ENCODE data around the gene EIF1AX. TPM values are rescaled to one million over a fixed set of nuclear protein-coding genes. Genes with fewer than 3 reads are reported as not detected.
"Not testable (repeated sequence)": the region's sequence is repeated elsewhere in the genome, so short reads cannot be mapped to it uniquely, and the experiment has no call there.

EIF1AX gene
- total RNA-seq, 1 experiment from 2014 or later: 70.7 TPM

DNA sequence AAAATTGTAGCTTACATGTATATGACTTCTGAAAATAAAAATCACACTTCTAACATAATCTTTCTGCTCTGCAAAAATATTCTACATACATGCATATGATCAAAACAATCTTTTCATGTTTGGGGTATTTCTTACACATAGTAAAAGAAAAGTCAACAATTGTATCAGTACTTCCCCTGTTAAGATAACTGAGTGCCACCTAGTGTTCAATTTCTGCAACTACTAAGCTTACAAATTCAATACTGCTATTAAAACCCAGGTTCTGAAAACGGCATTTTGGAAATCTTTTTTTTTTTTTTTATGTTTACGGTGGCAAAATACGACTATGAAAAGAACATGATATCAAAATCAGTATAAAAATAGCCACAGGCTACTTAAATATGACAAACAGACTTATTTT, 14.2 kb downstream of the EIF1AX start:
- not testable (repeated sequence) for DNase-seq (ENCODE audit: low read depth)

DNA sequence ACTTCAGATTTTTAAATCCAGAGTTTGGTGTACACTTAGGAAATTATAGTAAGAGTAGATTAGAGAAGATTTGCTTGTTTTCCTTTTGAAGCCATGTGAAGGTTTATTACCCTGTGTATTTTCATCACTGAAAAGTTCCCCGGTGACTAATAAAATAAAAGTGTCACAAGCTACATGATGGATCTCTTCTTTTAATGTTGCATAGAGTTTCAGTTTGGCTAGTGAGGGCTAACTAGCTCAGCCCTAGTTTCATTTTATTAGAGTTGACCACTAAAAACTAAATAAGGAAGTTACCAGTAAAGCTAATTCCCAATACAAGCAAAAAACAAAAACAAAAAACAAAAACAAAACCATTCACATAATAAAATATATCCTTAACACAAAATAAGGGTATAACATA, 14.8 kb downstream of the EIF1AX start:
- not testable (repeated sequence) for DNase-seq (ENCODE audit: low read depth)

DNA sequence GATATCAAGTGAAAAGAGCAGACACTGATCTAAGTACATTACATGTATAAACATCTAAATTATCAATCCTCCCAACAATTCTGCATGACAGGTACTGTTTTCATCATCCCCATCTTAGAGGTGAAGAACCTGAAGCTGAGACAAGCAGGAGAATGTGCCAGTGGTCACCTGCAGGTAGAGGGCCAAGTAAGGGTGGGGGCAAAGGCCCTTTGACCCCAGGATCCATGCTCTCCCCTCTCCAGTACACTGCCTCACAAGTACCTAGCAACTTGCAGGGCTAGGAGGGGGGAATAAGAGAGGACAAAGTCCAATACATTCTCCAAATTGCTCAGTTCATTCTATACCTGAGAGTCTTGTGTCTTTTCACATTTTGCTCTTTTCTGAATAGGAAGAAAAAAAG, 16.7 kb downstream of the EIF1AX start:
- DNase-seq (ENCODE audit: low read depth): no peak

DNA sequence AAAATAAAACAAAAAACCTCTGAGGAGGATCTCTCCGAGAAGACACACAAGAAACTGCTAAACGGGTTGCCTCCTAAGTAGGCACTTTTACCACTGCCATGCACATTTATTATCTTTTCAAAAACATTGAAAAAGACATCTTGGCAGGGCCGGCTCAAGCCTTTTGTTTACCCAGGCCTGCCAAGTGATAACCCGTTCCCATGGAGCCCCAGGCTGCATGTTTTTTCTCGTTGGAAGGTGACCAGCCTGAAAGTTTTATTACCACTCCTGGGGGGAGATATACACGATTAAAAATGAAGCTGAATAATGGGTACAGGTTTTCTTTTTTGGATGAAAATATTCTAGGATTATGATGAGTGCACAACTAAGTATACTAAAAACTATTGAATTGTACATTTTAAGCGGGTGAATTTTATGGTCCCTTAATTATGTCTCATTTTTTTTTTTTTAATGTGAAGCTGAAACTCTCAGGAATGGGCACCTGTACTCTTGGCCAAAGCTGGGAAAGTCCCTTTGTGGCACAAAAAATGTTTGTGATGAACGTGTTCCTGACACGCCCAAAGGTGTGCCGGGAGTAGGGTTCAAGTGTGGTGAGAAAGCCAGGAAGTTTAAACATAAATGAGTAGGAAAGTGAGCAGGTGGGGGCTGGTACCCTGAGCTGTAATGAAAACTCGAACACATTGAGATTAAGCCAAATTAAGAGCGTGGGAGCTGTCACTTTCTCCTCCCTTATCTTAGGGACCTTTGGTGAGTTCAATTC, 23.4 kb downstream of the EIF1AX start:
- no peak for DNase-seq (ENCODE audit: low read depth)

DNA sequence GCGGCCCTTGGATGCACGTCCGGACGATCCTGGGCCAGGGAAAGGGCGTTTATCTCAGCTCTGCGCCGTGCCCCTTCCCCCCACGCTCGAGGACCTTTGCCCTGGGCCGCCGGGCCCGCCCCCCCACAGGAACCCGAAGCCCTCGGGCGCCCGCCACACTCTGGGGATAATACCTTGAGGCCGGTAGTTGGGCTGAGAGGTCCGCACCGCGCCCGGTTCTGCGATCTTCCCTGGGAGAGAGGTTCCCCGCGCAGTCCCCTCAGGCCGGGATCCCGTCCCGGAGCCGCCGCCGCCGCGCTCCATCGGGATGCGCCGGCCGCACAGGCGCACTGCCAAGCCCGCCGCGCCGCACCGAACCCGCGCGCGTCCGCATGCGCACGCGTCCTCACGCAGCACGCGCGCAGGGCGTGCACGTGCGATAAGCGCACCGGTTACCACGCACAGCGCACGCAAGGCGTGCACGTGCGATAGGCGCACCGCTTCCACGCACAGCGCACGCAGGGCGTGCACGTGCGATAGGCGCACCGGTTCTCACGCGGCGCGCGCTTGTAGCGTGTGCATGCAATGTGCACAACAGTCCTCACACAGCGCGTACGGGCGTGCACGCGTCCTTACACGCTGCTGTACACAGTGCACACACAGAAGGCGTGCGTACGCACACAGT, 24.9 kb downstream of the EIF1AX start, which contains the start of gene MAP7D2:
TSS of gene MAP7D2 (minus strand) at position 331 of the 664 bp plus-strand sequence. CDS start at position 303, 28 bp downstream.
- DNase-seq (ENCODE audit: low read depth): peak; percentile 7

DNA sequence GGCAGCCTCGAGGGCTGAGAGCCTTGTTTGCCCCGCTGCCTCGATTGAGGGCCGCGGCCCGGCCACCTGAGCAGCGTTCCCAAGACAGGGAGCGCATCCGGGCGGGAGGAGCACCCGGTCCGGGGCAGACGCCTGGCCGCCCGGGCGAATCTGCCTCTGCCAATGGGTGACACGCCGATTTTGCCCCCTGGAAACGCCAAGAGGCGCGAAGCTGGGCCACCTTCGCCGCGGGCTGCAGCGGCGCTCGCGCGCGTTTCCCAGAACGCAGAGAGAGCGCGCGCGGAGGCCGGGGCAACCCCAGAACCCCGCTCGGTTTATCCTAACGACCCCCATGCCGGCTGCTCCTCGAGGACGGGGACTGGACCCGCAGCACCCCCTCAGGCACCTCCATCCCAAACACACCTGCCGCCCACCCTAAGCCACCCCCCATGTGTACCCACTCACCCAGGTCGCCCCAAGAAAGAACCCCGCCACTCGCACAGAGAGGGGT, 25.5 kb downstream of the EIF1AX start:
- DNase-seq (ENCODE audit: low read depth): no peak

DNA sequence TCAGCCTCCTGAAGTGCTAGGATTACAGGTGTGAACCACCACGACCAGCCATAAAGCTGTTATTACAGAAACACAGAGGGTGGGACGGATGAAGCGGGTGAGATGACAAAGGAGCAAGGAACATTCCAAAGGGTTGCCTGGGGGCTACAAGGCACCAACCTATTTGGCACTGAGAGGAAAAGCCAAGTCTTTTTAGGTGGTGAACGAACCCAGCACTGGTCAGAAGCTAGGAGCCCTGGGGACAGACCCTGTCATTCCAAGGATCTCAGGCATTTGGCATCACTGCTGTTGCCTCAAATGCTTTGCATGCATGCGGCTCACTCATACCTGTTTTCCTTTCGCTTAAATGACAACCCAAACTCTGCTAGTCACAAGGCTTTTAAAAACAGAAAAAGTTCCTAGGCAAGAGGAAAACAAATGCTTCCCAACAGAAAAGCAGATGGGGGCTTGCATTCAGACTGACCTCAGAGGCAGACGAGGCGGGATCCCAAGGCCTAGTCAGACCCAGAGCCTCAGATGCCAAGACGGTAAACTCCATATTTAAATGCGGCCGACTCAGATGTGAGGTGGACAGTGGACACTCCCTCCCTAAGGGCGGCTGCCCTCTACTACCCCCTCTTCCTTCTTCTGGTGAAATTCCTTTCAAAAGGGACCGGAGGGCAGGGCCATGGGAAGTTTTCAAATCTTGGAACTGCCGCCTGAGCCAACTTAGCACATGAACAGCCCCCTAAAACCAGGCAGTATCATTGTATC, 29.4 kb downstream of the EIF1AX start:
- DNase-seq (ENCODE audit: low read depth): no peak

DNA sequence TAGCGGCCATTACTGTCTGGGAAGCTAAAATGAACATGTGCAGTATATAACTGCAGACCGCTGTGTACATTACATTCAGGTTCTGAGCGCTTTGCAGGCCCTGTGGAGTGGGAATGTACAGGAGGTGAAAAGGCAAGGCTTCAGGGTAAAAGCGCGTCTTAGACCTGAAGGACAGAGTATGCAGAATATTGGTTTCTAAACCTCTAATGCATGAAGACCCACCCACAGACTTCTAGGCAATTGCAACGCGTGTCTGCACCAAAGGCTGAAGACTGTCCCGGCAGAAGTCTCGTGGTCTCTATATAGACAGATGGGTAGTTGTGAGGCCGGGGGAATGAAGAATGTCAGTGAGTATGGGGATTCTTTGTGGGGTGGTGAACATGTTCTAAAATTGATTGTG, 30.4 kb downstream of the EIF1AX start:
- no peak for DNase-seq (ENCODE audit: low read depth)

DNA sequence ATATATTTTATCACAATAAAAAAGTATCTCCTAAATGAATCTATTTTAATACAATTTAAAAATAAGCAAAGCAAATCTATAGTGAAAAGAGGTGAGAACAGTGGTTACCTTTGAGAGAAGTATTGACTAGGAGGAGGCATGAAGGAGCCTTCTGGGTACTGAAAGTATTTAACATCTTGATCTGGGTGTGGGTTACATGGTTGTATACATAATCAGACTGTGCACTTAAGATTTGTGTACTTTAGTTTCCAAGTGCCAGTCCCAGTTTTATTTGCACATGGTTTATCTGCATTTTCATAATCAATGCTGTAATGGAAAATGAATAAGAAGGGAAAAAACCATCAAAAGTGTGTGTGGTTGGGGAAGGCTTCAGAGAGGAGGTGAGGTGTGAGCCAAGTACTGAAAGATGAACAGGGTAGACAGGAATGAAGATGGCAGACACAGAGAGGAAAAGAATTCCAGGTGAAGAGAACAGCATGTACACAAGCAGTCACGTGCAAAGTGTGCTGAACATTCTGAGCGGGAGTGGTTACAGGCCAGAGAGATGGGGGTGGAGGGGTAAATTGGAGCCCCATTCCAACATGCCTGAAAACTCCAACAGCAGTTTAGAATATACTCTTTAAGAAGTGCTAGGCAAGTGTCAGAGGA, 39.6 kb downstream of the EIF1AX start:
- DNase-seq (ENCODE audit: low read depth): no peak

DNA sequence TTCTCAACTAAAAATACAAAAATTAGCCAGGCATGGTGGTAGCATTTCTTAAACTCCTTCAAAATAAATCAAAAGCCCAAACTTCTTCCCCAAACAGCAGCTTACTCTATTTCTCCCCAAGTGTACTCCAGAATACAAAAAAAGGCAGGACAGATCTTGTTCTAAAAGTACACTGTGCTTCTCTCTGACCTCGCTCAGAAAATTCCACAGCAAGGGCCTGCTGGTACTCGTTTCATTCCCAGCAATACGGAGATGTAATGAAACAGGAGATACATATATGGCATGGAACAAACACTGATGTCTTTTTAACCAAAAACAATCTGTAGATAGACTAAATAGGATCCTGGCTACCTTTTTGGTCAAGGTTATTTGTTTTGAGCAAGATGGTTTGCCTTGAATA, 50.1 kb downstream of the EIF1AX start:
- DNase-seq (ENCODE audit: low read depth): no peak

GRCh38 chrX:20089845-20090244, 51.8 kb downstream of the EIF1AX start:
- DNase-seq (ENCODE audit: low read depth): no peak

GRCh38 chrX:20080277-20080676, 61.4 kb downstream of the EIF1AX start:
- no peak for DNase-seq (ENCODE audit: low read depth)

Other genes starting within 250 kb of the EIF1AX start
- 3.1 and 4.3 TPM in 2 replicates for gene BCLAF3, start 150.8 kb downstream of the EIF1AX start, total RNA-seq (2014; rRNA removed; shearing (Covaris generic))
- gene MAP7D2, start 24.9 kb downstream of the EIF1AX start, total RNA-seq (2014; rRNA removed; shearing (Covaris generic)): 0.60 and 0.88 TPM in 2 replicates
- gene RPS6KA3, start 125.1 kb upstream of the EIF1AX start, total RNA-seq (2014; rRNA removed; shearing (Covaris generic)): 34.4 and 47.7 TPM in 2 replicates

Data from RPMI7951 (cell line).